Small intestine (tissue), 7 donors: ENCODE results near the gene POTEH. TPM values are rescaled to one million over a fixed set of nuclear protein-coding genes. Genes with fewer than 3 reads are reported as not detected.
"Not testable (repeated sequence)": the region's sequence is repeated elsewhere in the genome, so short reads cannot be mapped to it uniquely, and the experiment has no call there.

Experiments used
- DNase-seq, 2 donors: peaks; one replicate each; pipeline versions ENCODE4 v3.0.0 to v3.0.0-alpha.2; 2013
- FAIRE-seq: peaks from 2 replicates; lab custom pipeline; 2012; peaks lifted over from hg19 to GRCh38; lab: Jason Lieb, UNC
- H3K27ac ChIP-seq, 3 donors: one replicate each; pipeline ENCODE4 v1.5.1; 2013; ENCODE audit warnings: low read length in 2 of 3, mild to moderate bottlenecking in 2 of 3, control low read depth in 1 of 3, inconsistent platforms in 1 of 3, low read depth in 1 of 3, moderate library complexity in 1 of 3
- H3K27me3 ChIP-seq, 3 donors: one replicate each; pipeline ENCODE4 v1.6.1; 2013; ENCODE audit warnings: low read length in 3 of 3, inconsistent platforms in 1 of 3; ENCODE audit not compliant: control insufficient read depth in 3 of 3, insufficient read depth in 3 of 3
- H3K36me3 ChIP-seq, 3 donors: one replicate each; pipeline ENCODE4 v1.6.1; 2013; ENCODE audit warnings: low read length in 3 of 3, inconsistent platforms in 1 of 3, low read depth in 1 of 3, mild to moderate bottlenecking in 1 of 3, moderate library complexity in 1 of 3; ENCODE audit not compliant: control insufficient read depth in 3 of 3, insufficient read depth in 2 of 3
- H3K4me1 ChIP-seq, 3 donors: one replicate each; pipeline ENCODE4 v1.6.1; 2013; ENCODE audit warnings: low read length in 2 of 3, inconsistent platforms in 1 of 3, low read depth in 1 of 3, mild to moderate bottlenecking in 1 of 3, moderate library complexity in 1 of 3; ENCODE audit not compliant: control insufficient read depth in 3 of 3, insufficient read depth in 2 of 3
- H3K4me3 ChIP-seq, 3 donors: one replicate each; pipeline ENCODE4 v1.5.1; 2013; ENCODE audit warnings: low read length in 3 of 3, control low read depth in 1 of 3, inconsistent platforms in 1 of 3, low read depth in 1 of 3, mild to moderate bottlenecking in 1 of 3, moderate library complexity in 1 of 3
- H3K9me3 ChIP-seq, 2 donors: one replicate each; pipeline ENCODE4 v1.6.1; 2013; ENCODE audit warnings: low read depth in 1 of 2, low read length in 1 of 2; ENCODE audit not compliant: control insufficient read depth in 2 of 2, insufficient read depth in 1 of 2
- WGBS, 3 donors: extraction: QIAGEN DNeasy Blood & Tissue Kit; methylation state at CpG; one replicate each; pipeline ENCODE4 v1.1.7; 2013; 5-methylcytosine and 5-hydroxymethylcytosine counted together
- polyA plus RNA-seq, 4 donors: library from polyadenylated mRNA; stranded (reverse) in 3 of 4; unstranded in 1 of 4; fragments of 200-250 nt in 3 of 4; fragments of 120-200 nt in 1 of 4; gene quantifications; one replicate each; pipeline versions ENCODE4 v1.2.1 to v1.2.3, GENCODE V29; 2013
- donor health status: healthy with polysubstance abuse.
- donor health status: control.
- donor health status: control.
- donor health status: Bipolar disorder and iron deficiency.
- donor health status: healthy.

POTEH gene
- polyA plus RNA-seq, 4 donors, result not detected

GRCh38 chr22:15679702-15680101, 10.1 kb upstream of the POTEH start:
- not testable (repeated sequence) for H3K4me1 ChIP-seq, H3K27me3 ChIP-seq, H3K9me3 ChIP-seq, H3K27ac ChIP-seq, H3K36me3 ChIP-seq, FAIRE-seq, DNase-seq, H3K4me3 ChIP-seq
- WGBS, 3 donors, result 84 to 96% (median 86%) methylated on average over 6 of the region's 8 CpGs

- not testable (repeated sequence) for H3K4me1 ChIP-seq, H3K27ac ChIP-seq, H3K36me3 ChIP-seq, H3K4me3 ChIP-seq, H3K9me3 ChIP-seq, H3K27me3 ChIP-seq, FAIRE-seq, DNase-seq
- WGBS, 3 donors, result 85 to 86% (median 86%) methylated on average over 2 of the region's 3 CpGs
Observed at GRCh38 chr22:15684115-15684514, 5.7 kb upstream of the POTEH start.

GRCh38 chr22:15684695-15685094, 5.1 kb upstream of the POTEH start:
- not testable (repeated sequence) for H3K4me3 ChIP-seq, H3K4me1 ChIP-seq, H3K27me3 ChIP-seq, H3K9me3 ChIP-seq, H3K27ac ChIP-seq, DNase-seq, FAIRE-seq, H3K36me3 ChIP-seq
- WGBS, 3 donors, result no CpG with 5 or more reads among the region's 6 CpGs

GRCh38 chr22:15685641-15686040, 4.2 kb upstream of the POTEH start:
- not testable (repeated sequence) for H3K9me3 ChIP-seq, H3K36me3 ChIP-seq, DNase-seq, FAIRE-seq, H3K4me1 ChIP-seq, H3K27me3 ChIP-seq, H3K4me3 ChIP-seq, H3K27ac ChIP-seq
- WGBS, 3 donors, result 75 to 84% (median 81%) methylated on average over 1 to 4 of the region's 4 CpGs

GRCh38 chr22:15687086-15687485, 2.7 kb upstream of the POTEH start:
- DNase-seq, H3K36me3 ChIP-seq, H3K4me1 ChIP-seq, FAIRE-seq, H3K27me3 ChIP-seq, H3K27ac ChIP-seq, H3K4me3 ChIP-seq, H3K9me3 ChIP-seq: not testable (repeated sequence)
- 62 to 85% (median 78%) methylated on average over 3 of the region's 3 CpGs for WGBS, 3 donors

GRCh38 chr22:15687676-15688075, 2.1 kb upstream of the POTEH start:
- not testable (repeated sequence) for H3K9me3 ChIP-seq, FAIRE-seq, H3K36me3 ChIP-seq, H3K4me3 ChIP-seq, H3K4me1 ChIP-seq, H3K27ac ChIP-seq, H3K27me3 ChIP-seq, DNase-seq
- 80 to 94% (median 89%) methylated on average over 3 to 4 of the region's 4 CpGs for WGBS, 3 donors

- not testable (repeated sequence) for H3K4me3 ChIP-seq, H3K27me3 ChIP-seq, H3K27ac ChIP-seq, DNase-seq, FAIRE-seq, H3K9me3 ChIP-seq, H3K36me3 ChIP-seq, H3K4me1 ChIP-seq
- WGBS, 3 donors, result 83 to 95% (median 95%) methylated on average over 1 to 2 of the region's 2 CpGs
Observed at GRCh38 chr22:15688090-15688489, 1.7 kb upstream of the POTEH start.

- not testable (repeated sequence) for H3K4me1 ChIP-seq, H3K36me3 ChIP-seq, H3K9me3 ChIP-seq, H3K4me3 ChIP-seq, FAIRE-seq, DNase-seq, H3K27ac ChIP-seq, H3K27me3 ChIP-seq
- WGBS, 3 donors, result 88 to 95% (median 92%) methylated on average over 63 to 77 of the region's 77 CpGs
Observed at GRCh38 chr22:15689012-15689748, 646 bp upstream of the POTEH start.

GRCh38 chr22:15713600-15713999, 23.8 kb downstream of the POTEH start:
- 78 to 87% (median 85%) methylated on average over 2 of the region's 4 CpGs for WGBS, 3 donors
- not testable (repeated sequence) for DNase-seq, H3K36me3 ChIP-seq, H3K9me3 ChIP-seq, H3K4me1 ChIP-seq, H3K27ac ChIP-seq, H3K4me3 ChIP-seq, H3K27me3 ChIP-seq, FAIRE-seq
